SIG-M5 (cell line): ENCODE data around the gene RASSF3.

ENCODE experiments used
- DNase-seq: peaks from one replicate; lab custom pipeline; 2025; lab: John Stamatoyannopoulos, UW

The RASSF3 gene

GRCh38 chr12:64729909-64730587, 119.8 kb downstream of the RASSF3 start:
- no peak for DNase-seq

- no peak for DNase-seq
These were observed 120.3 kb downstream of the RASSF3 start for GRCh38 chr12:64730588-64730969.

- no peak for DNase-seq
These were observed 121.4 kb downstream of the RASSF3 start for GRCh38 chr12:64731683-64732082.

- no peak for DNase-seq
These were observed 123.6 kb downstream of the RASSF3 start for GRCh38 chr12:64733857-64734256.

- DNase-seq: no peak
These were observed 125.1 kb downstream of the RASSF3 start for GRCh38 chr12:64735442-64735841.

- no peak for DNase-seq
These were observed 126.5 kb downstream of the RASSF3 start for GRCh38 chr12:64736771-64737170.

GRCh38 chr12:64737539-64737938, 127.2 kb downstream of the RASSF3 start:
- DNase-seq: no peak

GRCh38 chr12:64739778-64740177, 129.5 kb downstream of the RASSF3 start:
- DNase-seq: no peak

GRCh38 chr12:64740646-64741045, 130.4 kb downstream of the RASSF3 start:
- no peak for DNase-seq

- no peak for DNase-seq
These were observed 132.1 kb downstream of the RASSF3 start for GRCh38 chr12:64742416-64742815.

- DNase-seq: no peak
These were observed 132.9 kb downstream of the RASSF3 start for GRCh38 chr12:64743206-64743605.

GRCh38 chr12:64744422-64745258, 134.3 kb downstream of the RASSF3 start:
- DNase-seq: no peak

GRCh38 chr12:64745259-64745807, 135.0 kb downstream of the RASSF3 start:
- DNase-seq: no peak

GRCh38 chr12:64745980-64746379, 135.7 kb downstream of the RASSF3 start:
- DNase-seq: no peak

GRCh38 chr12:64746663-64747062, 136.4 kb downstream of the RASSF3 start:
- DNase-seq: no peak
